Skeletal muscle satellite cell (primary cell): Measurements from ENCODE around the gene HOXC12.

Experiments used
- H3K27me3 ChIP-seq: 2 replicates; pipeline ENCODE4 v1.7.0; 2013; ENCODE audit warnings: low read length; ENCODE audit not compliant: control insufficient read depth, insufficient read depth
- H3K36me3 ChIP-seq: 2 replicates; pipeline ENCODE4 v1.7.0; 2013; ENCODE audit warnings: mild to moderate bottlenecking, control low read depth, low read length; ENCODE audit not compliant: insufficient read depth
- H3K4me1 ChIP-seq: 2 replicates; pipeline ENCODE4 v1.7.0; 2013; ENCODE audit warnings: low read length; ENCODE audit not compliant: control insufficient read depth, insufficient read depth
- H3K4me2 ChIP-seq: 2 replicates; pipeline ENCODE4 v1.7.0; 2013; ENCODE audit warnings: mild to moderate bottlenecking, low read length
- H3K4me3 ChIP-seq: 2 replicates; pipeline ENCODE4 v1.7.0; 2013; ENCODE audit warnings: low read length
- H3K9ac ChIP-seq: 2 replicates; pipeline ENCODE4 v1.7.0; 2013; ENCODE audit warnings: mild to moderate bottlenecking, low read depth, low read length, moderate library complexity
- H3K9me3 ChIP-seq: replicated peaks from 2 replicates; pipeline ENCODE4 v1.7.0; 2013; ENCODE audit warnings: mild to moderate bottlenecking, control low read depth, low read length

Gene HOXC12

GRCh38 chr12:53992377-53992889 lies 37.7 kb downstream of the HOXC12 start:
- Histone ChIP-seq H3K4me2 (peak overlapping the region; percentile 100), H3K9ac (peak overlapping the region; percentile 99), H3K27me3 (no peaks in the 10 kb centered on the region), H3K36me3 (no peaks in the 10 kb centered on the region), H3K9me3 (no peaks in the 10 kb centered on the region), H3K4me3 (peak overlapping the region; percentile 93), H3K4me1 (peaks cover 71% of the 10 kb centered on the region)

- Histone ChIP-seq H3K4me3 (peak overlapping the region; percentile 85), H3K4me2 (peak overlapping the region; percentile 100), H3K4me1 (peaks cover 71% of the 10 kb centered on the region), H3K9ac (peak overlapping the region; percentile 99), H3K36me3 (no peaks in the 10 kb centered on the region), H3K9me3 (no peaks in the 10 kb centered on the region), H3K27me3 (no peaks in the 10 kb centered on the region)
Observed at GRCh38 chr12:53993162-53994008, 38.7 kb downstream of the HOXC12 start.

GRCh38 chr12:53994009-53994263 lies 39.2 kb downstream of the HOXC12 start:
- Histone ChIP-seq H3K4me1 (peaks cover 69% of the 10 kb centered on the region), H3K27me3 (no peaks in the 10 kb centered on the region), H3K9me3 (no peaks in the 10 kb centered on the region), H3K36me3 (no peaks in the 10 kb centered on the region), H3K4me2 (peak overlapping the region; percentile 100), H3K4me3 (peak overlapping the region; percentile 85), H3K9ac (peak overlapping the region; percentile 99)

- Histone ChIP-seq H3K9ac (peak overlapping the region; percentile 99), H3K4me2 (peak overlapping the region; percentile 100), H3K4me1 (peaks cover 66% of the 10 kb centered on the region), H3K36me3 (no peaks in the 10 kb centered on the region), H3K4me3 (peak overlapping the region; percentile 85), H3K9me3 (no peaks in the 10 kb centered on the region), H3K27me3 (no peaks in the 10 kb centered on the region)
Observed at GRCh38 chr12:53994264-53995001, 39.7 kb downstream of the HOXC12 start.

- H3K4me1 ChIP-seq: peaks cover 61% of the 10 kb centered on the region
- no peaks in the 10 kb centered on the region for H3K27me3 ChIP-seq
- H3K4me2 ChIP-seq: peak overlapping the region; percentile 100
- H3K4me3 ChIP-seq: peak overlapping the region; percentile 85
- H3K9ac ChIP-seq: peak overlapping the region; percentile 99
- no peaks in the 10 kb centered on the region for H3K9me3 ChIP-seq
- no peaks in the 10 kb centered on the region for H3K36me3 ChIP-seq
Observed at GRCh38 chr12:53995002-53995377, 40.3 kb downstream of the HOXC12 start.

- peak overlapping the region; percentile 100 for H3K4me2 ChIP-seq
- no peaks in the 10 kb centered on the region for H3K36me3 ChIP-seq
- peak overlapping the region; percentile 99 for H3K9ac ChIP-seq
- no peaks in the 10 kb centered on the region for H3K27me3 ChIP-seq
- H3K4me3 ChIP-seq: peak overlapping the region; percentile 85
- H3K4me1 ChIP-seq: peaks cover 55% of the 10 kb centered on the region
- H3K9me3 ChIP-seq: no peaks in the 10 kb centered on the region
Observed at GRCh38 chr12:53995378-53996239, 40.9 kb downstream of the HOXC12 start.

GRCh38 chr12:53996240-53997203 lies 41.8 kb downstream of the HOXC12 start:
- peaks cover 53% of the 10 kb centered on the region for H3K4me1 ChIP-seq

GRCh38 chr12:53997204-53998109 lies 42.8 kb downstream of the HOXC12 start:
- Histone ChIP-seq H3K4me3 (peak overlapping the region; percentile 85), H3K9me3 (no peaks in the 10 kb centered on the region), H3K9ac (peak overlapping the region; percentile 99), H3K4me1 (peaks cover 53% of the 10 kb centered on the region), H3K36me3 (peaks cover 2% of the 10 kb centered on the region), H3K27me3 (no peaks in the 10 kb centered on the region), H3K4me2 (peak overlapping the region; percentile 100)

More at GRCh38 chr12:53996240-53997203, 41.8 kb downstream of the HOXC12 start:
- no peaks in the 10 kb centered on the region for H3K9me3 ChIP-seq
- peak overlapping the region; percentile 85 for H3K4me3 ChIP-seq
- H3K27me3 ChIP-seq: no peaks in the 10 kb centered on the region
- H3K36me3 ChIP-seq: no peaks in the 10 kb centered on the region
- H3K4me2 ChIP-seq: peak overlapping the region; percentile 100
- peak overlapping the region; percentile 99 for H3K9ac ChIP-seq

- Histone ChIP-seq H3K27me3 (no peaks in the 10 kb centered on the region), H3K4me2 (peak overlapping the region; percentile 100), H3K4me3 (peak overlapping the region; percentile 85)
Observed at GRCh38 chr12:53998110-53998899, 43.6 kb downstream of the HOXC12 start.

More at GRCh38 chr12:53998110-53998899, 43.6 kb downstream of the HOXC12 start:
- Histone ChIP-seq H3K9ac (peak overlapping the region; percentile 99), H3K9me3 (no peaks in the 10 kb centered on the region), H3K36me3 (peaks cover 8% of the 10 kb centered on the region), H3K4me1 (peaks cover 52% of the 10 kb centered on the region)
